Nephron (organoid): ENCODE results near the gene SEMA4B.

Experiments
- H3K27ac Mint-ChIP-seq, 3 experiments: 2 replicates each; pipeline ENCODE4 v1.8.0; 2020; ENCODE audit warnings: mixed read lengths in 3 of 3, mild to moderate bottlenecking in 2 of 3, moderate library complexity in 1 of 3
- H3K27me3 Mint-ChIP-seq: 2 replicates; pipeline ENCODE4 v1.8.0; 2021; ENCODE audit warnings: low read depth, mild to moderate bottlenecking, moderate library complexity, mixed read lengths
- H3K36me3 Mint-ChIP-seq: 2 replicates; pipeline ENCODE4 v1.8.0; 2020; ENCODE audit warnings: low read depth, mixed read lengths
- H3K4me1 Mint-ChIP-seq: 2 replicates; pipeline ENCODE4 v1.8.0; 2020; ENCODE audit warnings: mixed read lengths
- H3K4me3 Mint-ChIP-seq, 3 experiments: 2 replicates each; pipeline ENCODE4 v1.8.0; 2020; ENCODE audit warnings: mild to moderate bottlenecking in 3 of 3, mixed read lengths in 3 of 3, moderate library complexity in 2 of 3
- H3K9me3 Mint-ChIP-seq: 2 replicates; pipeline ENCODE4 v1.8.0; 2020; ENCODE audit warnings: mixed read lengths
- TF ChIP-seq, protein P1 (sequence below), 3 experiments: fragments of 200-600 bp; sonication (generic); IDR thresholded peaks; one replicate each; pipeline ENCODE4 v1.5.0; 2021; ENCODE audit warnings: antibody characterized with exemption in 3 of 3; ENCODE audit not compliant: unreplicated experiment in 3 of 3

Gene SEMA4B

DNA sequence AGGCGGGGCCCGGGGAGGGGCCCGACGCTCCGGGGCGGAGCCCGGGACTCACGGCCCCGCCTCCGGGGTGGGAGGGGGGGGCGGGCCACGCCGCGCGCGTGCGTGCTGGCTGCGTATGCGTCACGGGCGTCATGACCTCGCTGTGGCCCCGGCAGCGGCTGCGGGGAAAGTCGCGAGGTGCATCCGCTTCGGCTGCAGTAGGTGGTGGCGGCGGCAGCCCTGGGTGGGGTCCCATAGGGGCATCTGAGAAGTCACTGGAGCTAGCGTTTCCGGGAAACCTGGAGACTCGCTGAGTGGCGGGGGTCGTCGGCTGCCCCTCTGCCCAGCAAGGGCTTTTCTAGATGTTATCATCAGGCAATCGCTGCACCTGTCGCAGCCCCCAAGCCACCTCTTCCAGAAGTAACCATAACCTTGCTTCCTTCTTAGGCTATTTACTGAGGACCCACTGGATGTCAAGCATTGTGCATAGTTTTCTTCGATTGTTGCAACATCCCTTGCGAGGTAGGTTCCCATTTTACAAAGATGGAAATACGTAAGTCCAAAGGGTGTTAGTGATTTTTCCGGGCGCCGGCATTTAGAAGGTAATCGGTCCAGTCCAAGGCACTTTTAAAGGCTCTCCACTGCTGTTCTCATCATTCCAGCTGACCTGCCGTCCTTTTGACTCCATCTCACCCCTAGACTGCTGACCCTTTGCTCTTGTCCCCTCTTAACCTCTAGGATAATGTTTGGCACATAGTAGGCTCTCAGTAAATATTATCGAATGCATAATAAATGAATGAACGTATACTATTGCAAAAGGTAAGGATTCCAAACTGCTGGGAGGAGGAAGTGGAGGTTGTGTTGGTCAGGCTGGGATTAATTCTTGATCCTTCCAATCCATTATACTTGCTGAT lies 33.2 kb downstream of the SEMA4B start, which contains the start of gene GDPGP1:
TSS of gene GDPGP1 (plus strand) at position 114 of the 893 bp plus-strand sequence. CDS start 6,700 bp downstream, outside the sequence.
- no peaks in the 10 kb centered on the region for H3K27me3 Mint-ChIP-seq
- TF ChIP-seq, protein P1, sequence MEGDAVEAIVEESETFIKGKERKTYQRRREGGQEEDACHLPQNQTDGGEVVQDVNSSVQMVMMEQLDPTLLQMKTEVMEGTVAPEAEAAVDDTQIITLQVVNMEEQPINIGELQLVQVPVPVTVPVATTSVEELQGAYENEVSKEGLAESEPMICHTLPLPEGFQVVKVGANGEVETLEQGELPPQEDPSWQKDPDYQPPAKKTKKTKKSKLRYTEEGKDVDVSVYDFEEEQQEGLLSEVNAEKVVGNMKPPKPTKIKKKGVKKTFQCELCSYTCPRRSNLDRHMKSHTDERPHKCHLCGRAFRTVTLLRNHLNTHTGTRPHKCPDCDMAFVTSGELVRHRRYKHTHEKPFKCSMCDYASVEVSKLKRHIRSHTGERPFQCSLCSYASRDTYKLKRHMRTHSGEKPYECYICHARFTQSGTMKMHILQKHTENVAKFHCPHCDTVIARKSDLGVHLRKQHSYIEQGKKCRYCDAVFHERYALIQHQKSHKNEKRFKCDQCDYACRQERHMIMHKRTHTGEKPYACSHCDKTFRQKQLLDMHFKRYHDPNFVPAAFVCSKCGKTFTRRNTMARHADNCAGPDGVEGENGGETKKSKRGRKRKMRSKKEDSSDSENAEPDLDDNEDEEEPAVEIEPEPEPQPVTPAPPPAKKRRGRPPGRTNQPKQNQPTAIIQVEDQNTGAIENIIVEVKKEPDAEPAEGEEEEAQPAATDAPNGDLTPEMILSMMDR (IDR thresholded peaks at IDR 0.05; ENCODE audit: unreplicated experiment in 3 of 3) = no peak
- no peaks in the 10 kb centered on the region for H3K9me3 Mint-ChIP-seq
- H3K4me1 Mint-ChIP-seq = peaks cover 13% of the 10 kb centered on the region
- peak within 1 kb of the TSS; percentile 85 to 96 (median 86) for H3K4me3 Mint-ChIP-seq
- H3K27ac Mint-ChIP-seq = peak within 1 kb of the TSS; percentile 37 to 68 (median 63)
- H3K36me3 Mint-ChIP-seq = peaks cover 18% of the 10 kb centered on the region

DNA sequence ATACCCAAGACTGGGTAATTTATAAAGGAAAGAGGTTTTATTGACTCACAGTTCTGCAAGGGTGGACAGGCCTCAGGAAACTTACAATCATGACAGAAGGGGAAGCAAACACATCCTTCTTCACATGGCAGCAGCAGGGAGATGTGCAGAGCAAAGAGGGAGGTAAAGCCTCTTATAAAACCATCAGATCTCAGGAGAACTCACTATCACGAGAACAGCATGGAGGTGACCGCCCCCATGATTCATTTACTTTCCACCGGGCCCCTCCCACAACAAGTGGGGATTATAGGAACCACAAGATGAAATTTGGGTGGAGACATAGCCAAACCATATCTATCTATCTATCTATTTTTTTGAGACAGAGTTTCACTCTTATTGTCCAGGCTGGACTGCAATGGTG lies 38.2 kb downstream of the SEMA4B start:
- peaks cover 8% of the 10 kb centered on the region for H3K4me1 Mint-ChIP-seq
- H3K4me3 Mint-ChIP-seq = no peak overlapping the region
- peaks cover 12% of the 10 kb centered on the region for H3K36me3 Mint-ChIP-seq
- H3K27me3 Mint-ChIP-seq = peaks cover 5% of the 10 kb centered on the region
- TF ChIP-seq, protein P1 (IDR thresholded peaks at IDR 0.05; ENCODE audit: unreplicated experiment in 3 of 3) = no peak
- no peaks in the 10 kb centered on the region for H3K9me3 Mint-ChIP-seq
- H3K27ac Mint-ChIP-seq = no peak overlapping the region

DNA sequence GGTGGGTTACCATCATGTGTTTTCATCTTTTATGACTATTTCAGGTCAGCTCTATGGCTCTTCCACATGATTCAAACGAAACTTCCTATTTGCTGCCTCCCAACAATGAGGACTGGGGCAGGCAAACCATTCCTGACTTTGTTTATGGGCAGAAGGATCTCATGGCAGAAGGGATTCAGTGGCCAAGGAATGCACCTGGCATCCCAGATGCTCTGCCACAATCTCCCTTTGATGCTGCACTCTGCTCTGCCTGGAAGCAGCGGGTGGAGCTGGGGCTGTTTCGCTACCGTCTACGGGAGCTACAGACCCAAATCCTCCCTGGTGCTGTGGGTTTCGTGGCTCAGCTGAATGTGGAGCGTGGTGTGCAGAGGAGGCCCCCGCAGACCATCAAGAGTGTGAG lies 39.7 kb downstream of the SEMA4B start:
- peaks cover 12% of the 10 kb centered on the region for H3K36me3 Mint-ChIP-seq
- TF ChIP-seq, protein P1 (IDR thresholded peaks at IDR 0.05; ENCODE audit: unreplicated experiment in 3 of 3) = no peak
- H3K4me1 Mint-ChIP-seq = no peaks in the 10 kb centered on the region
- no peaks in the 10 kb centered on the region for H3K9me3 Mint-ChIP-seq
- peaks cover 5% of the 10 kb centered on the region for H3K27me3 Mint-ChIP-seq
- no peak overlapping the region for H3K4me3 Mint-ChIP-seq
- H3K27ac Mint-ChIP-seq = no peak overlapping the region

DNA sequence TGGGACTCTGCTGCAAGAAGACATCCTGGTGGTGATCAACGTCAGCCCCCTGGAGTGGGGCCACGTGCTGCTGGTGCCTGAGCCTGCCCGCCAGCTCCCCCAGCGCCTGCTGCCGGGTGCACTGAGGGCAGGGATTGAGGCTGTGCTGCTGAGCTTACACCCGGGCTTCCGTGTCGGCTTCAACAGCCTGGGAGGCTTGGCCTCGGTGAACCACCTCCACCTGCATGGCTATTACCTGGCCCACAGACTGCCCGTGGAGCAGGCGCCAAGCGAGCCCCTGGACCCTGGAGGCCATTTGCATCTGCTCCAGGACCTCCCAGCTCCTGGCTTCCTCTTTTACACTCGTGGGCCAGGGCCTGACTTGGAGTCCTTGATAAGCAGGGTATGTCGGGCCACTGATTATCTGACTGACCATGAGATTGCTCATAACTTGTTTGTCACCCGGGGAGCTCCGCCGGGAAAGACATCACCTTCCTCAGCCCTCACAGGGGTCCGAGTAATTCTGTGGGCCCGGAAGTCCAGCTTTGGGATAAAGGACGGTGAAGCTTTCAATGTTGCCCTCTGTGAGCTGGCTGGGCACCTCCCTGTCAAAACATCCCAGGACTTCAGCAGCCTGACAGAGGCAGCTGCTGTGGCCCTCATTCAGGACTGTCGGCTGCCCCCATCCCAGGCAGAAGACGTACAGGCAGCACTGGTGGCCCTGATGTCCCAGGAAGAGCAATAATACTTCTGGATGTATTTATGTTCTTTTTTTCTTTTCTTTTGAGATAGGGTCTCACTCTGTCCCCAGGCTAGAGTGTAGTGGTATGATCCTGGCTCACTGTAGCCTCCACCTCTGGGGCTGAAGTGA lies 40.4 kb downstream of the SEMA4B start:
- TF ChIP-seq, protein P1 (IDR thresholded peaks at IDR 0.05; ENCODE audit: unreplicated experiment in 3 of 3) = no peak
- peaks cover 9% of the 10 kb centered on the region for H3K27me3 Mint-ChIP-seq
- no peak overlapping the region for H3K4me3 Mint-ChIP-seq
- no peaks in the 10 kb centered on the region for H3K4me1 Mint-ChIP-seq
- H3K27ac Mint-ChIP-seq = no peak overlapping the region
- H3K36me3 Mint-ChIP-seq = peaks cover 12% of the 10 kb centered on the region
- no peaks in the 10 kb centered on the region for H3K9me3 Mint-ChIP-seq

DNA sequence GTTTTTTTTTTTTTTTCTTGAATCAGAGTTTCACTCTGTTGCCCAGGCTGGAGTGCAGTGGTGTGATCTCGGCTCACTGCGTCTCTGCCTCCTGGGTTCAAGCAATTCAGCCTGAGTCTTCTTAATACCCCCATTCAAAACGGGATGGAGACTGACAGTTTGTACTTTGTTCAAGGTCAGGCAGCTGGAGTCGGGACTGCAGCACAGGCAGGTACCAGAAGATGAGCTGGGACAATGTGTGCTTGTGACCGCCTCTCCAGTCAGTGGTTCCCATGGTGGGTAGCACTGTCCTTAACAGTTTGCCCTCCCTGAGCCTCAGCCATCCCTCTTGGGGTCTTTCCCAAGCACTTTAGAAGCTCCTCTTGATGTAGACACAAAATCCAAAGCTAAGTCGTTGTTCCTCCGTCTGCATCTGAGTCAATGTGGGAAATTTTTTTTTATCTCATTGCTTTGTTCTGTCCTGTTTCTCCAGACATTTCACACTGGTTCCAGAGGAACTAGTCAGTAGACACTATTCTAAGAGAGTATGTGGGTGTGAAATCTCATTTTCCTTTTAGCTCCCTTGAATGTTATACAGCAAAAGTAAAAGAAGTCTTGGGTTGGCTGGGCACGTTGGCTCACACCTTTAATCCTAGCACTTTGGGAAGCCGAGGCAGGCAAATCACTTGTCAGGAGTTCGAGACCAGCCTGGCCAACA lies 43.0 kb downstream of the SEMA4B start:
- TF ChIP-seq, protein P1 (IDR thresholded peaks at IDR 0.05; ENCODE audit: unreplicated experiment in 3 of 3) = no peak
- peaks cover 4% of the 10 kb centered on the region for H3K4me1 Mint-ChIP-seq
- peaks cover 4% of the 10 kb centered on the region for H3K36me3 Mint-ChIP-seq
- peaks cover 9% of the 10 kb centered on the region for H3K27me3 Mint-ChIP-seq
- no peak overlapping the region for H3K27ac Mint-ChIP-seq
- H3K9me3 Mint-ChIP-seq = no peaks in the 10 kb centered on the region
- no peak overlapping the region for H3K4me3 Mint-ChIP-seq
